Measurements from ENCODE around the gene SPTBN4.
A peak's percentile ranks its signal among the peaks of the same experiment; 100 is the strongest.
"Not testable (repeated sequence)": the region's sequence is repeated elsewhere in the genome, so short reads cannot be mapped to it uniquely, and the experiment has no call there.

The SPTBN4 gene

GRCh38 chr19:40457953-40458596, 8.7 kb upstream of the SPTBN4 start:
- H3K4me3 ChIP-seq (ENCODE audit: low read depth, low read length): no peak overlapping the region
- TF ChIP-seq CTCF (IDR thresholded peaks at IDR 0.05; ENCODE audit: control insufficient read depth, extremely low read depth, insufficient read depth): no peak
- DNase-seq (ENCODE audit: low read depth): no peak

GRCh38 chr19:40458597-40458974, 8.2 kb upstream of the SPTBN4 start:
- no peak overlapping the region for H3K4me3 ChIP-seq (ENCODE audit: low read depth, low read length)
- no peak for TF ChIP-seq CTCF (IDR thresholded peaks at IDR 0.05; ENCODE audit: control insufficient read depth, extremely low read depth, insufficient read depth)
- DNase-seq (ENCODE audit: low read depth): no peak

- no peak overlapping the region for H3K4me3 ChIP-seq (ENCODE audit: low read depth, low read length)
- no peak for TF ChIP-seq CTCF (IDR thresholded peaks at IDR 0.05; ENCODE audit: control insufficient read depth, extremely low read depth, insufficient read depth)
- no peak for DNase-seq (ENCODE audit: low read depth)
Observed at GRCh38 chr19:40460185-40460584, 6.6 kb upstream of the SPTBN4 start.

GRCh38 chr19:40461669-40462221, 5.1 kb upstream of the SPTBN4 start:
- H3K4me3 ChIP-seq (ENCODE audit: low read depth, low read length): no peak overlapping the region
- no peak for TF ChIP-seq CTCF (IDR thresholded peaks at IDR 0.05; ENCODE audit: control insufficient read depth, extremely low read depth, insufficient read depth)
- peak; percentile 82 for DNase-seq (ENCODE audit: low read depth)

GRCh38 chr19:40463587-40464037, 3.2 kb upstream of the SPTBN4 start:
- DNase-seq (ENCODE audit: low read depth): not testable (repeated sequence)

GRCh38 chr19:40464059-40465024, 2.5 kb upstream of the SPTBN4 start:
- H3K4me3 ChIP-seq (ENCODE audit: low read depth, low read length): peak overlapping the region; percentile 90

More at GRCh38 chr19:40463587-40464037, 3.2 kb upstream of the SPTBN4 start:
- not testable (repeated sequence) for H3K4me3 ChIP-seq (ENCODE audit: low read depth, low read length)

More at GRCh38 chr19:40464059-40465024, 2.5 kb upstream of the SPTBN4 start:
- peak; percentile 40 for DNase-seq (ENCODE audit: low read depth)
- peak; percentile 72 for TF ChIP-seq CTCF (IDR thresholded peaks at IDR 0.05; ENCODE audit: control insufficient read depth, extremely low read depth, insufficient read depth)
